GM18873 (cell line): ENCODE data around the gene PTH2R.
"Not testable (repeated sequence)": the region's sequence is repeated elsewhere in the genome, so short reads cannot be mapped to it uniquely, and the experiment has no call there.

Experiments used
- ATAC-seq: cut with Tn5 transposase; IDR thresholded peaks from one replicate; pipeline ENCODE4 v1.9.1; 2021; ENCODE audit warnings: mild to moderate bottlenecking, moderate library complexity, moderate number of reproducible peaks; ENCODE audit not compliant: unreplicated experiment, low FRiP score

The PTH2R gene

DNA sequence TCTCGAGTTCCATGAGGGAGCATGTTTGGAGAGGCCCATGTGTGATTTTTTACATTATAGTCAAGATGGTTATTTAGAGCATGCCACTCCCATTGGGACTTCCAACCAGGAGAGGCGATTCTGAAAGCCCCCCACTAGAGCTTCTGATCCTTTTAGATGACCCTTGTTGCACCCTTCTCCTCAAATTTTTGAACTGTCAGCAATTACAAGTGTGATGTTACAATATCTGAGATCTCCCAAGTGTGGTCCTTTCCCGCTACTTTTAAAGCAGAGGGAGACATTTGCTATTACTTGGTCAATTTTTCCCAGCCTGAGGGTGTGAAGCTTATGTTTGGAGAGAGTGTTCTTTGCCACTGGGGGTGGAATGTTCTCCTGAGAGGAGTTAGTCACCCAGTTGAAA, 16.7 kb upstream of the PTH2R start:
- ATAC-seq: no peak

DNA sequence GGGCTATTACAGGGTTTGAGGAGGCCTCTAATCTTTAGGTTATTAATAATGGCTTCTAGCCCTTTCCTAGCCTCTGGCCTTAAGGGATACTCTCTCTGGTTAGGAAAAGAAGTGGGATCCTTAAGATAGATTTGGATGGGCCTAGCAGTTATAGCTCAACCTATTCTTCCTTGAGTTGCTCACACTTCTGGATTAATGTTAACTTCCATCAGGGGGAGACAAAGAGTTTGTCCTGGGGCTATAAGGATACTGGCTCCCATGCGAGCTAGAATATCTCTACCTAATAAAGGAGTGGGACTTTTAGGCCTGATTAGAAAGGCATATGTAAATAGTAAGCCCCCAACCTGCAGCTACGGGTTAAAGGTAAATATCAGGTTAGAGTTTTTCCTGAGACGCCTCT, 14.3 kb upstream of the PTH2R start:
- no peak for ATAC-seq

DNA sequence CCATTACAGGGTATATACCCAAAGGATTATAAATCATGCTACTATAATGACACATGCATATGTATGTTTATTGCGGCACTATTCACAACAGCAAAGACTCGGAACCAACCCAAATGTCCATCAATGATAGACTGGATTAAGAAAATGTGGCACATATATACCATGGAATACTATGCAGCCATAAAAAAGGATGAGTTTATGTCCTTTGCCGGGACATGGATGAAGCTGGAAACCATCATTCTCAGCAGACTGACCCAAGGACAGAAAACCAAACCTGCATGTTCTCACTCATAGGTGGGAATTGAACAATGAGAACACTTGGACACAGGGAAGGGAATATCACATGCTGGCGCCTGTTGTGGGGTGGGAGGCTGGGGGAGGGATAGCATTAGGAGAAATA, 9.8 kb upstream of the PTH2R start:
- not testable (repeated sequence) for ATAC-seq

DNA sequence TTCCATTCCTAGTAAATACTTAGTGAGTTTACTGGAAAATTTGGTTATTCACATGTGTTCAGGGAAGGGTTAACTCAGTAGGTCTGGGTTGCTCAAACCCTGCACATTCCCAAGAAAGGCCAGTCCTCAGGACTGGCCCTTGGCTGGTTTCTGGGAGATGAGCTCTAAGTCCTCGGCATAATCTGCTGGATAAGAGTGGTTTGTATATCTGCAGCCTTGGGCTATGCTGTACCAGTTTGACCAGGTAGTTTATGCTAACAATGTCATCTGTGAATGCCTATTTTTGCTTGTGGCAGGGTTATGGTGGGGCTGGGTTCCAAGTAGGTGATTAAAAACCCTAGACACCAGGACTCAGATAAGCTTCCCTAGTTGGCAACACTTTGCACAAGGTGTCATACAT, 7.4 kb upstream of the PTH2R start:
- no peak for ATAC-seq

DNA sequence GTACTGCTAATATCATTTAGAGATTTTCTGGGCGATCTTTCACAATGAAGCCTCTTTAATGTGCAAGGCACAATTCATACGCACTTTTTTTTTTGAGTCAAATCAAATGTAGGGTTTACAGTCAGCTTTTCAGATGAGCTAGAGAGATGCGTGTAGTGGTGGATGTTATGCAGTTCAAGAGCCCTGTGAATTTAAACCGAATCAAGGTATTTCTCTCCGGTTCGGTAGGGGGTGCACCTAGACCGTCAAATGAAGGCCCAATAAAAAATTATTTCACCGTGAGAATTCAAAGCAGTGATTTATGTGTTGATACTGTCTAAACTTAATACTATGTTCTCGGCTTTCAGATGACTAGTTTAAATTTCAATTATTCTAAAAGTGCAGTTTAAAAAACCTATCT, 1.1 kb downstream of the PTH2R start:
- ATAC-seq: no peak

- no peak for ATAC-seq
These were observed 7.3 kb downstream of the PTH2R start for GRCh38 chr2:208413931-208414330.

GRCh38 chr2:208415255-208415654, 8.7 kb downstream of the PTH2R start:
- peak; percentile 80 for ATAC-seq

DNA sequence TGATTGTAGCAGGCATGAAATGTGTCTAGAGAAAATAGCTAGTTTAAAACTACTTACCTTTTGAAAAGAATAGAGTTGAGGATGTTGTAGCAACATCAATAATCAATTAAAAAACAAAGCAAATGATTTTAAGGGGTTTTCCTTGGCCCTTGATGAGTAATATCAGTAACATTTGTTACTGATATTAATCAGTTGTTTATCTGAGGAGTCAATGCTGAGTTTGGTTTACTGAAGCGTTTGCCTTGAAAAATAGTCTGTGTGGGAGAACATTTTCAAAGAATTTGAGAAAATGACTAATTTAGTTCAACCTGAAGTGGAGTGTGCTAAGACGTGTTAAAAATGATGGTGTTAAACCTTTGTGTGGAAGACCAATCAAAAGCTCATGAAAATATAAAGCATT, 9.3 kb downstream of the PTH2R start:
- ATAC-seq: peak; percentile 69

- no peak for ATAC-seq
These were observed 19.9 kb downstream of the PTH2R start for GRCh38 chr2:208426412-208427045.

DNA sequence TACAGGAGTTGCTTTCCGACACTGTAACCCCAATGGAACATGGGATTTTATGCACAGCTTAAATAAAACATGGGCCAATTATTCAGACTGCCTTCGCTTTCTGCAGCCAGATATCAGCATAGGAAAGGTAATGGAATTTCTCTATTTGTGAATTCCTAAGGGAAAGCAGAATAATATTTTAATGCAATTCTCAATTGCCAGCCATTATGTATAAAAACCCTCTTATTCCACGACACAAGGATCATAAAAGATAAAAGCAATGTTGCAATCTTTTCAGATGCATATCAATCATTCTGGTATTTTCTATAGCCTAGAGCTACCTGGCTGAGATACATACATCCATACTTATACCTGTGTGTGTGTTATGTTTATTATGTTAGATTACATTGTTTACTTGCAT, 31.2 kb downstream of the PTH2R start:
- no peak for ATAC-seq

DNA sequence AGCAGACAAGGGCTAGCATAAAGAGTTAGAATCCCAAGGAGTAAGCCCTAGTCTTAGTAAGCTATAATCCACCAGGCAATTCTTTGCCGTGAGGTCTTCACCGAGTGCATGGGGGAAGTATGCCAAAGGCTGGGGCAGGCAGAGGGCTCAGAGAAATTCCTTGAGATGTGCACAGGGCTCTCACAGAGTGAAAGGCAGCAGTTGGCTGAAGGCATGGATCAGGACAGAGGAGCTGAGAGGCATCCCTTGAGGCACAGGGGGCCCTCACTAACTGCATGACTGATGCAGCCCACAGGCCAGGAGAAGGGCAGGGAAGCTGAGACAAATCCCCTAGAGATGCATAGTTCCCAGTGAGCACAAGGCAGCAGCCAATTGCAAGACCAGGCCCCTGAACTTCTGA, 34.1 kb downstream of the PTH2R start:
- no peak for ATAC-seq

DNA sequence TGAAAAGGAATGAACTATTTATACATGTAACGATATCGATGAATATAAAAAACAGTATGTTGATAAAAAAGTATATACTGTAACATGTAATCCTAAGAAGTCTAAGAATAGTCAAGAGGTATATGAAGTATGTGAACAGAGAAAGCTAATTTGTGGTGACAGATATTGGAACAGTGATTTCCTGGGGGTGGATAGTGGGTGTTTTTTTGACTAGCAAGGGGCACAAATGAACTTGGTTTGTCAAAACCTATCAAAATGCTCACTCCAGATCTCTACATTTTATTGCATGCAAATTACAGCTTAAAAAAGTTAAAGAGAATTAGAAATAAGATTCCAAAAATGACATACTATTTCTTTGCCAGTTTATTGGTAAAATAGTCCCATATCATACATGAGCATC, 35.4 kb downstream of the PTH2R start:
- no peak for ATAC-seq

- not testable (repeated sequence) for ATAC-seq
These were observed 40.9 kb downstream of the PTH2R start for GRCh38 chr2:208447447-208447846.

DNA sequence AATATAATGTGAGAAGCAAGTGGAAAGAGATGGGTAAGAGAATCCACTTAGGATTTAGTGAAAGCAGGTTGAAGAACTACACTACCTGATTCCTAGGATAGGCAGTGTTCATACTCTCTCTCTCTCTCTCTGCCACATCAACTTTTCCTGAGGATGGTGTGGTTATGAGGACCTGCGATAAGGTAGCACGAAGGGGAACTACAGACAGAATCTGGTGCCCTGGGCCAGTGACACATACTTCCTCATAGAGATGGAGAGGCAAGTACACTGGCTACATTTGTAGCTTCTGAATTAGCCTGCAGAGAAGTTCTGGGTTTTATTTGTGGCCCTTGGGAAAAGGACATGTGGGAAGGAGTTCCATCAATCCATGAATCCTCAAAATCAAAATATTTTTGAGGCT, 44.5 kb downstream of the PTH2R start:
- no peak for ATAC-seq

GRCh38 chr2:208454861-208455260, 48.3 kb downstream of the PTH2R start:
- no peak for ATAC-seq

GRCh38 chr2:208463721-208464120, 57.1 kb downstream of the PTH2R start:
- ATAC-seq: no peak

DNA sequence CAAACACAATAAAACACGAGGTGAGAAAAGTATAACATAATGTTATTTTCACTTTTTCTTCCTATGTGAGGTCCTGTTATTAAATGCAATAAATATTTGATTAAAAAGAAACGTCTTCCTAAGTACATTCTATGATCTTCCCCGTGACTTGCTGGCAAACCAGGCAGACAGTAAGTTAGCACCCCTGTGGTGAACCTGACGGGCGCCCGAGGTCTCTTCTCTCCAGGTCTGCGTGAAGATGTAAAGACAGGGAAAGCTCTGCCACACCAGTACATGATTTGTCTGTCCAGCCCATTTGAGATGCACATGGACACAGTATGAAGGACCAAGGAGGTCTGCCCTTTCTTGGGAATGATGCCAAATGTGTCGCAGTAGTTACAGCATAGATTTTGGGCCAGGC, 57.6 kb downstream of the PTH2R start:
- no peak for ATAC-seq

DNA sequence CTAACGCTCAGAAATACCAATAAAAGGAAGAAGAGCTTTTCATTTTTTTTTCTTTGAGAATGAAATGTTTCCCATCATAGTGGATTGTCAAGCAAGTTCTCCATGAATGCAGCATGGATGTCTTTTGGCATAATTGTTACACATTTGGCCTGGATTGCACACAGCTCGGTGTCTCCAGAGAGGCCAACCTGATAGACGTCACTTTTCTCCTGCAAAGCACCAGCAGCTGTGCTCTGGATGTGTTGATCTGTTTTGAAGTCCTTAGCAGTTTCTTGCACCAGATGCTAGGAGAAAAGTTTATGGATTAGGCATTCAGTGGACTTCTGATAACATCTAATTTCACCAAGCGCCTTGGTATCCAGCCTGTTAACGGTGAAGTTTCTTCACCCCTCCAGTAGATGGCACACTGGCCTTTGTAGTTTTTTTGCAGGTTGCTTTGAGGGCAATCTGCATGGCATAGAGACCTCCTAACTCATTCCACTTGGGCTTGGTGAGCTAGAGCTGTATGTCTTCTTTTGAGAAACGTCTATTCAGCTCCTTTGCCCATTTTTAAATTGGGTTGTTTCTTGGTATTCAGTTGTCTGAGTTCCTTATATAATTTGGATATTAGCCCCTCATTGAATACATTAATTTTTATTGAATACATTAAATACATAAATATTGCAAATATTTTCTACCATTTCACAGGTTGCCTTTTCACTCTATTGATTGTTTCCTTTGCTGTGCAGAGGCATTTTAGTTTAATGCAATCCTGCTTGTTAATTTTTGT, 59.7 kb downstream of the PTH2R start:
- peak; percentile 73 for ATAC-seq

- ATAC-seq: no peak
These were observed 60.3 kb downstream of the PTH2R start for GRCh38 chr2:208466920-208467298.

DNA sequence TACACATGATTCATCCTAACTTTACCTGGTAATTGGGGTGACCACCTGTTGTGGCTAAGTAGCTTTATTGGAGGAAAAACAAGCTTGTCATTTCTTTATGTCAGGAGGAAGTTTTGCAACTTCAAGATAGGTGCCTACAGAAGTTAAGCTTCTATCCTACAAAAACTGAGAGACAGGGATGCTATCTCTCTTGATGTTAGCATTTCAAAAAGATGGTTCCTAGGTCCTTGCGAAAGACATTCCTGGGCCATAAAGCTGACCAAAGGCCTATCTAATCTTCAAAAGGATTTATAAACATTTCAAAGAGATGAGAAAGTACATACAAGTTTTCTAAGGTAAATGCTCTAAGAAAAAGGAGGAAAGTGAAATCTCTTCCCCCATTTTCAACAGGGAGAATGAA, 61.0 kb downstream of the PTH2R start:
- ATAC-seq: no peak

- ATAC-seq: no peak
These were observed 71.1 kb downstream of the PTH2R start for GRCh38 chr2:208477741-208478140.

DNA sequence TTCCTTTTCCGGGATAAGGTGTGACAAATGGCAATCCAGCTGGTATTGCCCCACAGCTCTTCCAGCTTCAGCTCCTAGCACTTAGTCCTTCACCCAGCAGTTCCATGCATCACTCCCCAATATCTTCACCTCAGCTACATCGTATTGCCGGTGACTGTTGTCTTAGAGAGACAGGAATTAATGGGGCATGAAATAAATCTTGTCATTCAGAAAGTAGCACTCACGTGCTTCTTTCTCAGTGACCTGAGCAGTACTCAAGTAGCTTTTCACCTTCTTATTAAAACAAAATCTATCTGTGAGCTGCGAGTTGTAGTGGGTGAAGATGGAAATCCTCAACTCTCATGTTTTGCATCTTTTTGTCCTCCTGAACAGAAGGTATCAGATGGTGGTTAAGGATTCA, 72.8 kb downstream of the PTH2R start:
- ATAC-seq: no peak
